Panc1 (cell line): ENCODE data around the gene KLK5. TPM values are rescaled to one million over a fixed set of nuclear protein-coding genes. Genes with fewer than 3 reads are reported as not detected.
A peak's percentile ranks its signal among the peaks of the same experiment; 100 is the strongest.

Experiments used
- ATAC-seq: fragments of 200-7000 bp; cut with Tn5 transposase; 2 replicates; pipeline ENCODE4 v1.9.1; 2020; ENCODE audit warnings: mild to moderate bottlenecking, moderate library complexity
- BruUV-seq: library from RNA; stranded (reverse); fragments of 400-500 nt; replicated peaks from 2 replicates; lab custom pipeline; 2021; lab: Mats Ljungman, UMichigan
- CTCF ChIA-PET: fragments of 300-600 bp; sonication (Branson Sonifier 250); formaldehyde crosslinking; loops from one replicate; lab custom pipeline; 2022; ENCODE audit warnings: antibody characterized with exemption; lab: Charles Lee
- POLR2A ChIA-PET: fragments of 300-600 bp; sonication (Branson Sonifier 250); formaldehyde crosslinking; loops from one replicate; lab custom pipeline; 2022; ENCODE audit warnings: antibody characterized with exemption; lab: Charles Lee
- DNase-seq: peaks from one replicate; pipeline ENCODE4 v3.0.0-alpha.2; 2010; ENCODE audit warnings: low read depth, low spot score
- H3K27ac ChIP-seq: 2 replicates; pipeline ENCODE4 v1.5.1; 2011; ENCODE audit warnings: mild to moderate bottlenecking, low read length, inconsistent platforms
- H3K27me3 ChIP-seq: fragments of 200-500 bp; sonication (Bioruptor generic); 2 replicates; pipeline ENCODE4 v1.6.0; 2014; ENCODE audit warnings: low read length, inconsistent platforms; ENCODE audit not compliant: control insufficient read depth, insufficient read depth
- H3K36me3 ChIP-seq: fragments of 200-500 bp; sonication (Bioruptor generic); 2 replicates; pipeline ENCODE4 v1.5.1; 2014; ENCODE audit warnings: inconsistent platforms, mild to moderate bottlenecking, low read length, moderate library complexity; ENCODE audit not compliant: control insufficient read depth, insufficient read depth
- H3K4me1 ChIP-seq: 2 replicates; pipeline ENCODE4 v1.5.1; 2011; ENCODE audit warnings: inconsistent platforms, mild to moderate bottlenecking, low read length, moderate library complexity; ENCODE audit not compliant: control insufficient read depth, insufficient read depth
- H3K4me3 ChIP-seq, 2 experiments: 2 replicates each; pipeline ENCODE4 v1.5.1; 2011 to 2012; ENCODE audit warnings: low read depth in 2 of 2, low read length in 2 of 2, mild to moderate bottlenecking in 2 of 2, inconsistent platforms in 1 of 2, moderate library complexity in 1 of 2
- H3K9me3 ChIP-seq: fragments of 200-500 bp; sonication (Bioruptor generic); 2 replicates; pipeline ENCODE4 v1.5.1; 2014; ENCODE audit warnings: low read depth, mild to moderate bottlenecking, inconsistent platforms, low read length, moderate library complexity; ENCODE audit not compliant: control insufficient read depth, insufficient read depth
- CTCF ChIP-seq: fragments of 450-650 bp; IDR thresholded peaks from 2 replicates; pipeline ENCODE4 v1.5.1; 2017; ENCODE audit warnings: mild to moderate bottlenecking
- POLR2AphosphoS5 ChIP-seq: IDR thresholded peaks from 2 replicates; pipeline ENCODE4 v1.6.1; 2012; ENCODE audit warnings: mild to moderate bottlenecking, low read depth, low read length, moderate library complexity
- REST ChIP-seq, 2 experiments: IDR thresholded peaks; 2 replicates each; pipeline ENCODE4 v1.6.1; 2011 to 2012; ENCODE audit warnings: low read depth in 2 of 2, control low read depth in 1 of 2, low read length in 1 of 2, mild to moderate bottlenecking in 1 of 2, moderate library complexity in 1 of 2; ENCODE audit not compliant: insufficient read depth in 1 of 2
- SIN3A ChIP-seq: IDR thresholded peaks from 2 replicates; pipeline ENCODE4 v1.6.1; 2012; ENCODE audit warnings: low read depth, mild to moderate bottlenecking, low read length, moderate library complexity, borderline replicate concordance; ENCODE audit not compliant: insufficient read depth
- TCF7L2 ChIP-seq: IDR thresholded peaks from 2 replicates; pipeline ENCODE4 v1.6.1; 2011; ENCODE audit warnings: mild to moderate bottlenecking, low read depth, low read length, inconsistent platforms
- in situ Hi-C: cut with HindIII; loops from 2 replicates; pipeline ENCODE4 v1.10.0; 2016; ENCODE audit warnings: low sequenced_read_pairs, low pct_unique_long_range_greater_than_20kb
- intact Hi-C: fragments of 100-400 bp; cut with micrococcal nuclease; formaldehyde crosslinking; loops from one replicate; pipeline ENCODE4 v1.10.0; 2022; ENCODE audit not compliant: unreplicated experiment
- total RNA-seq: library from RNA; stranded (reverse); gene quantifications from one replicate; pipeline ENCODE4 v1.2.1, GENCODE V29; 2021; ENCODE audit not compliant: unreplicated experiment

KLK5 gene
- total RNA-seq, 1 experiment from 2014 or later = not detected

- DNase-seq (no peak), ATAC-seq (no peak)
- CTCF ChIA-PET = no interaction called here
- POLR2A ChIA-PET = no interaction called here
- Histone ChIP-seq H3K4me3 (no peak overlapping the region), H3K9me3 (no peaks in the 10 kb centered on the region), H3K27me3 (0 out of 2 replicates have a peak, but pooled peaks cover 2% of the 10 kb centered on the region), H3K4me1 (no peaks in the 10 kb centered on the region; the same call in none of the 2 replicates), H3K27ac (no peak overlapping the region), H3K36me3 (no peaks in the 10 kb centered on the region)
- BruUV-seq = no TSS peak
- TF ChIP-seq POLR2AphosphoS5 = no peak
- TF ChIP-seq CTCF = no peak
- TF ChIP-seq SIN3A = no peak
- intact Hi-C loops (loop anchor here (10.0 kb wide), 1 partner anchor 169 kb away; no protein-coding TSS in a partner anchor), in situ Hi-C loops (no loop called here)
Observed at GRCh38 chr19:50925734-50926133, 27.1 kb downstream of the KLK5 start.

- ChIA-PET POLR2A (no interaction called here), CTCF (interaction anchor here (0.7 kb wide), 1 partner anchor 95 kb away, joined by 6 read pairs; the partner anchor contains the start of gene KLK10)
- Histone ChIP-seq H3K4me1 (no peaks in the 10 kb centered on the region; the same call in 1 of the 2 replicates), H3K27me3 (peaks cover 5% of the 10 kb centered on the region; the same call in 1 of the 2 replicates), H3K9me3 (no peaks in the 10 kb centered on the region), H3K36me3 (no peaks in the 10 kb centered on the region), H3K4me3 (no peak overlapping the region), H3K27ac (no peak overlapping the region)
- TF ChIP-seq CTCF = no peak
- no peak for DNase-seq
- in situ Hi-C loops (no loop called here), intact Hi-C loops (loop anchor here (5.0 to 10.0 kb wide), 2 partner anchors 127 to 170 kb away; no protein-coding TSS in a partner anchor)
- no TSS peak for BruUV-seq
- ATAC-seq = no peak
Observed at GRCh38 chr19:50924586-50924985, 28.3 kb downstream of the KLK5 start.

- no peaks in the 10 kb centered on the region for H3K36me3 ChIP-seq
- in situ Hi-C loops = no loop called here
- H3K4me3 ChIP-seq = no peak overlapping the region
- peaks cover 5% of the 10 kb centered on the region; the same call in 1 of the 2 replicates for H3K27me3 ChIP-seq
- H3K27ac ChIP-seq = no peak overlapping the region
- BruUV-seq = no TSS peak
- POLR2A ChIA-PET = no interaction called here
- intact Hi-C loops = loop anchor here (5.0 to 10.0 kb wide), 2 partner anchors 125 to 172 kb away; no protein-coding TSS in a partner anchor
- CTCF ChIA-PET = interaction anchor here (0.6 to 1.1 kb wide), 6 partner anchors 10 to 384 kb away, joined by 3 to 4 read pairs (median 4); no protein-coding TSS in a partner anchor
- TF ChIP-seq POLR2AphosphoS5 (no peak), SIN3A (no peak), REST (IDR thresholded peaks at IDR 0.05; ENCODE audit: insufficient read depth in 1 of 2, low read depth in 2 of 2, low read length in 1 of 2) (0 out of 4 replicates have a peak, but pooled peaks of 1 of the 2 experiments have one; percentile 20), CTCF (peak; percentile 84), TCF7L2 (no peak)
- peak; percentile 100 for ATAC-seq
- no peak for DNase-seq
- H3K9me3 ChIP-seq = no peaks in the 10 kb centered on the region
- H3K4me1 ChIP-seq = no peaks in the 10 kb centered on the region; the same call in 1 of the 2 replicates
Observed at GRCh38 chr19:50922317-50922853, 30.5 kb downstream of the KLK5 start.
